Endodermal cell (in vitro differentiated cells): ENCODE results near the gene POTEF. TPM values are rescaled to one million over a fixed set of nuclear protein-coding genes. Genes with fewer than 3 reads are reported as not detected.
A peak's percentile ranks its signal among the peaks of the same experiment; 100 is the strongest.
"Not testable (repeated sequence)": the region's sequence is repeated elsewhere in the genome, so short reads cannot be mapped to it uniquely, and the experiment has no call there.

Experiments
- DNase-seq: peaks from one replicate; pipeline ENCODE4 v3.0.0-alpha.2; 2017
- H3K27ac ChIP-seq: 2 replicates; pipeline ENCODE4 v1.5.1; 2013; ENCODE audit warnings: mild to moderate bottlenecking, low read depth, low read length, moderate library complexity
- H3K27me3 ChIP-seq: 2 replicates; pipeline ENCODE4 v1.6.1; 2013; ENCODE audit warnings: mild to moderate bottlenecking, low read length, moderate library complexity; ENCODE audit not compliant: insufficient read depth, control insufficient read depth, poor library complexity, severe bottlenecking
- H3K36me3 ChIP-seq: 2 replicates; pipeline ENCODE4 v1.7.0; 2013; ENCODE audit warnings: mild to moderate bottlenecking, low read length, moderate library complexity; ENCODE audit not compliant: control insufficient read depth, insufficient read depth
- H3K4me1 ChIP-seq: one replicate; pipeline ENCODE4 v1.7.0; 2013; ENCODE audit warnings: low read length; ENCODE audit not compliant: control insufficient read depth, insufficient read depth
- H3K4me3 ChIP-seq: 2 replicates; pipeline ENCODE4 v1.5.1; 2013; ENCODE audit warnings: mild to moderate bottlenecking, low read length, moderate library complexity
- H3K9ac ChIP-seq: 2 replicates; pipeline ENCODE4 v1.6.1; 2013; ENCODE audit warnings: mild to moderate bottlenecking, low read length, moderate library complexity; ENCODE audit not compliant: poor library complexity, severe bottlenecking; ENCODE audit errors: extremely low read depth
- H3K9me3 ChIP-seq: 2 replicates; pipeline ENCODE4 v1.6.1; 2013; ENCODE audit warnings: mild to moderate bottlenecking, low read length, moderate library complexity; ENCODE audit not compliant: control insufficient read depth
- H3K27ac Mint-ChIP-seq: 2 replicates; pipeline ENCODE4 v1.8.0; 2020; ENCODE audit warnings: mixed read lengths
- H3K27me3 Mint-ChIP-seq: 2 replicates; pipeline ENCODE4 v1.8.0; 2021; ENCODE audit warnings: mild to moderate bottlenecking, mixed read lengths; ENCODE audit not compliant: insufficient read depth
- H3K36me3 Mint-ChIP-seq: 2 replicates; pipeline ENCODE4 v1.8.0; 2020; ENCODE audit warnings: low read depth, mixed read lengths
- H3K4me1 Mint-ChIP-seq: 2 replicates; pipeline ENCODE4 v1.8.0; 2020; ENCODE audit warnings: mixed read lengths
- H3K4me3 Mint-ChIP-seq: 2 replicates; pipeline ENCODE4 v1.8.0; 2020; ENCODE audit warnings: mild to moderate bottlenecking, moderate library complexity, mixed read lengths
- H3K9me3 Mint-ChIP-seq: 2 replicates; pipeline ENCODE4 v1.8.0; 2020; ENCODE audit warnings: mild to moderate bottlenecking, mixed read lengths
- WGBS, 2 experiments: methylation state at CpG; one replicate each; pipeline versions ENCODE4 v1.1.5 to v1.1.7; 2013; ENCODE audit warnings: missing lambda C conversion rate in 2 of 2, mixed read lengths in 1 of 2; ENCODE audit not compliant: insufficient coverage in 1 of 2, insufficient read length in 1 of 2; 5-methylcytosine and 5-hydroxymethylcytosine counted together
- total RNA-seq, 2 donors: library from RNA; stranded (reverse); fragmentation: NEBNext Ultra II Directional in 1 of 2; extraction: Animal tissue kit (Norgen Biotek cat#: 25700) in 1 of 2; gene quantifications; 2 replicates in 1 of 2; 3 replicates in 1 of 2; pipeline ENCODE4 v1.2.1, GENCODE V29; 2021
- TF ChIP-seq, protein P1 (sequence below): fragments of 200-600 bp; sonication (generic); conservative IDR thresholded peaks from 2 replicates; pipeline ENCODE4 v1.5.0; 2021; ENCODE audit warnings: antibody characterized with exemption, mild to moderate bottlenecking

The POTEF gene
- total RNA-seq, 2 donors from 2014 or later: 0.18 to 12.7 TPM

DNA sequence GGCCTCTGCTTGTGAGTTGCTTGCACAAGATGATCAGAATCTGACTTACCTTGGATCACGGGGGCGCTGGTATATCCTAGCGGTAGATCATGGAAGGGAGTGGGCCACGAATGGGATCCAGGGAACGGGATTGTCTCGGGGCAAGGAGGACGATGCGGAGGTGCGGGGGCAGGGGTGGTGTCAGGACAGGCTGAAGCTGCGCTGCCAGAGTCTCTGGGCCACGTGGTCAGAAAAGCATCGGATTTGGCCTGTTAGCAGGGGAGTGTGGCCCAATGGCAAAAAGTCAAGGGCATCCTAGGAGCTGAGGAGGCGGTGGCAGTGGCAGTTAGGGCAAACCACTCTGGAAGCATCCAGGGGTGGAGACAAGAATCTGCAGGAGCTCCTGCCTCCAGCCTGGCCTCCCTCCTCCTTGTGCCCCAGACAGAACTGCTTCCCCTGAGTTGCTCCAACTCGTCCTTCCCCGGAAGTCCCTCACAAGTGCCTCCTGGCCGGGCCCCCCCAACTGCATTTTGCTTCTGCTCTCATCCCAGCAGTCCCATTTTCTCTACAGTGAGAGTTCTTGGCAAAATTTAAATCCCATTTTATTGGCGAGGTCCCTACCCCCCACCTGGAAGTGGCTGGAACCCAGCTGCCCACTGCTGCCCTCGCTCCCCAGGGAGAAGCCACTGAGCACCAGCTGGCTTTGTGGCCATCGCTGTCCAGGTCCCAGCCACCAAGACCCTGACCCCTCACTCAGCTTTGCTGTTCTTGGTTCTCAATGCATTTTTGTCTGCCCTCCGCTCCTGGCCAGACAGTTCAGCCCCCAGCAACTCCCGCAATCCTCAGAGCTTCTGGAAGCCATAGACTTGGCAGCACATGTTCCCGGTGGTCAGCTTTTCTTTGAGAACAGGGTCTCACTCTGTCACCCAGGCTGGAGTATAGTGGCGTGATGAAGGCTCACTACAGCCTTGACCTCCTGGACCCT, 21.4 kb upstream of the POTEF start:
- peaks cover 15% of the 10 kb centered on the region for H3K36me3 Mint-ChIP-seq
- no peak overlapping the region for H3K27ac ChIP-seq
- WGBS, 2 experiments: 92 to 94% methylated on average over 13 to 23 of the region's 23 CpGs
- TF ChIP-seq, protein P1, sequence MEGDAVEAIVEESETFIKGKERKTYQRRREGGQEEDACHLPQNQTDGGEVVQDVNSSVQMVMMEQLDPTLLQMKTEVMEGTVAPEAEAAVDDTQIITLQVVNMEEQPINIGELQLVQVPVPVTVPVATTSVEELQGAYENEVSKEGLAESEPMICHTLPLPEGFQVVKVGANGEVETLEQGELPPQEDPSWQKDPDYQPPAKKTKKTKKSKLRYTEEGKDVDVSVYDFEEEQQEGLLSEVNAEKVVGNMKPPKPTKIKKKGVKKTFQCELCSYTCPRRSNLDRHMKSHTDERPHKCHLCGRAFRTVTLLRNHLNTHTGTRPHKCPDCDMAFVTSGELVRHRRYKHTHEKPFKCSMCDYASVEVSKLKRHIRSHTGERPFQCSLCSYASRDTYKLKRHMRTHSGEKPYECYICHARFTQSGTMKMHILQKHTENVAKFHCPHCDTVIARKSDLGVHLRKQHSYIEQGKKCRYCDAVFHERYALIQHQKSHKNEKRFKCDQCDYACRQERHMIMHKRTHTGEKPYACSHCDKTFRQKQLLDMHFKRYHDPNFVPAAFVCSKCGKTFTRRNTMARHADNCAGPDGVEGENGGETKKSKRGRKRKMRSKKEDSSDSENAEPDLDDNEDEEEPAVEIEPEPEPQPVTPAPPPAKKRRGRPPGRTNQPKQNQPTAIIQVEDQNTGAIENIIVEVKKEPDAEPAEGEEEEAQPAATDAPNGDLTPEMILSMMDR: no peak
- no peak overlapping the region for H3K4me3 ChIP-seq
- peaks cover 8% of the 10 kb centered on the region for H3K36me3 ChIP-seq
- H3K27me3 ChIP-seq: no peaks in the 10 kb centered on the region
- H3K27ac Mint-ChIP-seq: peak overlapping the region; percentile 26
- H3K27me3 Mint-ChIP-seq: no peaks in the 10 kb centered on the region
- no peak for DNase-seq
- no peaks in the 10 kb centered on the region for H3K9me3 ChIP-seq
- no peak overlapping the region for H3K9ac ChIP-seq
- H3K4me1 ChIP-seq: no peaks in the 10 kb centered on the region
- H3K4me3 Mint-ChIP-seq: no peak overlapping the region
- H3K4me1 Mint-ChIP-seq: no peaks in the 10 kb centered on the region
- H3K9me3 Mint-ChIP-seq: no peaks in the 10 kb centered on the region

DNA sequence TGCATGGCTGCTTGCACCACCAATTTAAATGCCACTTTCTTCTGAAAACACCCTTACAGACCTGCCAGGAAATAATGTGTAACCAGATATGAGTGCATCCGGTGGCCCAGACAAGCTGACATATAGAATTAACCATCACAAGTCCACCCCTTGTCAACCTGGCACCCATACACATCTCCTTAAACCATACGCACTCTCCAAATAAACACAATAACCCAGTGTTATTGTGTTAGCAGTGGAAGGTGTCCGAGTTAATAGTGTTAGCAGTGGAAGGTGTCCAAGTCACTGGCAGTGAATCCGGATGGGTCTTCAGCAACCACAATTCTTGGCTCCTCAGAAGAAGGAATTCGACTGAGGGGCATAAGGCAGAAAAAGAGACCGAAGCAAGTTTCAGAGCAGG, 19.5 kb upstream of the POTEF start:
- not testable (repeated sequence) for DNase-seq, H3K9me3 ChIP-seq, H3K9ac ChIP-seq, H3K27me3 ChIP-seq, H3K27ac ChIP-seq, H3K4me3 ChIP-seq, H3K27me3 Mint-ChIP-seq, H3K9me3 Mint-ChIP-seq, H3K36me3 ChIP-seq, H3K4me3 Mint-ChIP-seq, H3K36me3 Mint-ChIP-seq, H3K27ac Mint-ChIP-seq, H3K4me1 Mint-ChIP-seq, H3K4me1 ChIP-seq
- 86 to 94% methylated on average over 2 to 4 of the region's 6 CpGs for WGBS, 2 experiments

DNA sequence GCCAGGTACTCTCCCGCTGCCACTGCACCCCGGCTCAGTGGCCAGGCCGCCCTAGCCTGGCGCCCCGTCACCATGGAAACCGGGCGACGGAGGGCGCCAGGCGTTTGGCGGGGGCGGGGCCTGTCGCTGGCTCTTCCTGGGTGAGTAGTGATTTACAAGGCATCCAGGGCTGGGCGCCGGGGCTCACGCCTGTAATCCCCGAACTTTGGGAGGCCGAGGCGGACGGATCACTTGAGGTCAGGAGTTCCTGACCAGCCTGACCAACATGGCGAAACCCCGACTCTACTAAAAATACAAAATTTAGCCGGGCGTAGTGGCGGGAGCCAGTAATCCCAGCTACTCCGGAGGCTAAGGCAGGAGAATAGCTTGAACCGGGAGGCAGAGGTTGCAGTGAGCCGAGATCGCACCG, 16.0 kb upstream of the POTEF start, which contains the start of gene CCDC74B:
CCDC74B (minus strand) TSS at position 107 of the 409 bp plus-strand sequence. CDS start 116 bp downstream, outside the sequence.
- Mint-ChIP-seq H3K4me3 (peak within 1 kb of the TSS; percentile 66), H3K27ac (peak within 1 kb of the TSS; percentile 66), H3K27me3 (peaks cover 14% of the 10 kb centered on the region)
- not testable (repeated sequence) for H3K9me3 ChIP-seq, H3K9ac ChIP-seq, H3K27ac ChIP-seq, H3K4me1 ChIP-seq, H3K36me3 ChIP-seq, H3K36me3 Mint-ChIP-seq, H3K4me1 Mint-ChIP-seq, H3K27me3 ChIP-seq, H3K9me3 Mint-ChIP-seq
- peak; percentile 83 for DNase-seq
- WGBS, 2 experiments: 6 to 12% methylated on average over 9 to 29 of the region's 30 CpGs
- peak within 1 kb of the TSS; percentile 53 for H3K4me3 ChIP-seq

DNA sequence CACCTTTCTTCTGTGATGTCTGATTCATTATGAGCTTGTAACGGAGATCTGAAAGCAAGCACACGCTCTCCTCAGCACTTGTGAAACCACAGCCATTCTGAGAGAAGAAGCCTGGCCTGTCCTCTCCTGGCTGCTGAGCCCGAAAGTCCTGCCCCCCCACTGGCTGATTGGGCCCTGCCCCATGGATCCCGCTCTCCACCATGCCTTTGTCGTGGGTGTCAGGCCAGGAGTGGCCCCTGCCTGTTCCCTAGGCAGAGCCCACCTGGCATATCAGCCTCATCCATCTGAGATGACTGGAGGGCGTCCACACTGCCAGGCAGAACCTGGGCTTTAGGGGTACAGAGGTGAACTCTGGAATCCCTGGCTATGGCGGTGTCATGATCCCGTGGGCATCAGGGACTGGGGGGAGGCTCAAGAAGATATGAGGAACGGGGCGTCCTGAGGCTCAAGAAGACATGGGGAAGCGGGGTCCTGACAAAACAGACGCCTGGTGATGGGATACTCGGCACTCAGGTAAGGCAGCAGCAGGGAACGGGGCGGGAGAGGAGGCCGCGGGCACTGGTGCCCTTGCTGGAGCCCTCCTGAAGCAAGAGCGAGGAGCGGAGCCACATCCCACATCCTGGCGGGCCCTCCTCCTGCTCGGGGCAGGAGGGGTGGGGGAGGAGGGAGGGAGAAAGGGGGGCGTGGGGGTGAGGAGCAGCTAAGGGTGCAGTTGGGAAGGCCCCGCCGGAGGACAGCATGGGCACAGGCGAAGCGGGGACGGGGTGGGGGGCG, 14.4 kb upstream of the POTEF start:
- H3K9ac ChIP-seq, H3K4me1 ChIP-seq, H3K27me3 ChIP-seq, H3K9me3 ChIP-seq, H3K27ac ChIP-seq, H3K4me3 ChIP-seq, H3K27ac Mint-ChIP-seq, H3K36me3 ChIP-seq, H3K4me1 Mint-ChIP-seq, H3K9me3 Mint-ChIP-seq, H3K36me3 Mint-ChIP-seq: not testable (repeated sequence)
- Mint-ChIP-seq H3K4me3 (peak overlapping the region; percentile 66), H3K27me3 (peaks cover 14% of the 10 kb centered on the region)
- 65 to 68% methylated on average over 8 to 17 of the region's 28 CpGs for WGBS, 2 experiments
- peak; percentile 72 for DNase-seq

DNA sequence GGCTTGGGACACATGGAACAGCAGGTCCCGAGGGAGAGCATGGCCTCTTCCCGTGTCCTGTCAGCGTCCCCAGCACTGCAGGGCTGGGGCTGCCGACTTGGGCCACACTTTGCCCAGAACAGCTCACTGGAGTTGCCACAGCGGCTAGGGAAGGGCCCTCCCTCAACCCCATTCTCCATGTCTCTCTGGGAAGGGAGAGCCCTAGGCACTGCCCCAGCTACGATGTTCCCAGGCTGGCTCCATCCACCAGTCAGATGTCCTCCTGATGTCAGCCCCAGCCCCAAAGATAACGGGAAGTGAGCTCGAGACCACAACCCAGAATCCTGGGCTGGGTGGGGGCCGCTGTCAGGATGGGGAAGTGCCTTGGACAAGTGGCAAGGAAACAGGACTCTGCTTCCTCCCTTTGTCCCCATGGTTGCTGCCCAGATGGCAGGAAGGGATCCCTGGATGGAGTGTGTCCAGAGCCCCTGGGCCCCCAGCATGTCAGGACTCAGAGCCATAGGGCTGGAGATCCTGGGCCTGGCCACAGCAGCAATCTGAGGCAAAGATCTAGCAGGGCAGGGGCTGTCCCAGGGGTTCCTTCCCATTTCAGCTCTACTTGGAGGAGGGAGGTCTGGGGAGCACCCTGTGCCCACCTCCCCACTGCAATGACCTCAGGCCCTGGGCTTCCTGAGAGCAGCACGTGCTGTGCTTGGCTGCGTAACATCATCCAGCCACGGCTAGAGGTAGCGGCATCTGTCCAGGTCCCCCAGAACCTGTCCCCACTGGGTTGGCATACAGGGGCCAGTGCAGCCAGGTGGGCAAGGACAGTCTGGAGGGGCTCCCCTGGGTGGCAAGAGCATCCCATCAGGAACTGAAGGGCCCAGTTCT, 13.6 kb upstream of the POTEF start:
- H3K9ac ChIP-seq, H3K4me1 Mint-ChIP-seq, H3K36me3 ChIP-seq, H3K27ac ChIP-seq, H3K36me3 Mint-ChIP-seq, H3K4me3 ChIP-seq, H3K9me3 ChIP-seq, H3K27me3 ChIP-seq, H3K4me1 ChIP-seq, H3K9me3 Mint-ChIP-seq, H3K27ac Mint-ChIP-seq: not testable (repeated sequence)
- 90 to 100% methylated on average over 1 to 13 of the region's 13 CpGs for WGBS, 2 experiments
- H3K4me3 Mint-ChIP-seq: peak overlapping the region; percentile 66
- H3K27me3 Mint-ChIP-seq: peaks cover 14% of the 10 kb centered on the region
- peak; percentile 33 for DNase-seq
